Astrocyte of the cerebellum (primary cell): Measurements from ENCODE around the gene NTM.

Source experiments
- DNase-seq: peaks from one replicate; pipeline ENCODE4 v3.0.0-alpha.2; 2011; ENCODE audit warnings: low read depth
- H3K4me3 ChIP-seq: 2 replicates; pipeline ENCODE4 v1.5.1; 2011; ENCODE audit warnings: mild to moderate bottlenecking, low read depth, low read length, moderate library complexity
- CTCF ChIP-seq: IDR thresholded peaks from 2 replicates; pipeline ENCODE4 v1.5.1; 2012; ENCODE audit warnings: low read length, low read depth, moderate library complexity, mild to moderate bottlenecking; ENCODE audit errors: missing control alignments
- in situ Hi-C: cut with HindIII; loops from 2 replicates; pipeline ENCODE4 v1.10.0; 2017; ENCODE audit warnings: low sequenced_read_pairs

NTM gene

GRCh38 chr11:131849485-131849884 is 479.1 kb downstream of the NTM start:
- in situ Hi-C loops: no loop called here
- DNase-seq: no peak
- no peak for TF ChIP-seq CTCF
- no peak overlapping the region for H3K4me3 ChIP-seq

GRCh38 chr11:131850507-131850906 is 480.1 kb downstream of the NTM start:
- DNase-seq: no peak
- no peak for TF ChIP-seq CTCF
- no peak overlapping the region for H3K4me3 ChIP-seq
- in situ Hi-C loops: no loop called here

- in situ Hi-C loops: no loop called here
- H3K4me3 ChIP-seq: no peak overlapping the region
- no peak for TF ChIP-seq CTCF
- no peak for DNase-seq
Observed at GRCh38 chr11:131851964-131852755, 481.7 kb downstream of the NTM start.

GRCh38 chr11:131852757-131853156 is 482.3 kb downstream of the NTM start:
- TF ChIP-seq CTCF: no peak
- no peak overlapping the region for H3K4me3 ChIP-seq
- in situ Hi-C loops: no loop called here
- no peak for DNase-seq

- no peak overlapping the region for H3K4me3 ChIP-seq
- DNase-seq: no peak
- no peak for TF ChIP-seq CTCF
- in situ Hi-C loops: no loop called here
Observed at GRCh38 chr11:131854391-131854790, 484.0 kb downstream of the NTM start.

- H3K4me3 ChIP-seq: no peak overlapping the region
- no peak for DNase-seq
- in situ Hi-C loops: no loop called here
- TF ChIP-seq CTCF: no peak
Observed at GRCh38 chr11:131855320-131855719, 484.9 kb downstream of the NTM start.
